Adrenal gland (tissue), 5 donors: ENCODE measurements around the gene RET.

Source experiments
- POLR2A ChIP-seq, 2 donors: fragments of 450-650 bp; IDR thresholded peaks; one replicate each; pipeline ENCODE4 v1.6.1; 2017; ENCODE audit warnings: antibody characterized with exemption in 2 of 2, mild to moderate bottlenecking in 2 of 2, moderate library complexity in 1 of 2
- TF ChIP-seq, protein P1 (sequence below), 6 experiments: fragments of 450-650 bp in 4 of 6; fragments of 200-600 bp in 2 of 6; sonication (generic) in 1 of 6; IDR thresholded peaks; 1 replicate in 5 of 6; 2 replicates in 1 of 6; pipeline versions ENCODE4 v1.5.1 to v1.8.0; 2016 to 2021; ENCODE audit warnings: antibody characterized with exemption in 6 of 6, mild to moderate bottlenecking in 2 of 6, moderate library complexity in 1 of 6
- donor health status: DM: no; HTN: no; CAD: no.

DNA sequence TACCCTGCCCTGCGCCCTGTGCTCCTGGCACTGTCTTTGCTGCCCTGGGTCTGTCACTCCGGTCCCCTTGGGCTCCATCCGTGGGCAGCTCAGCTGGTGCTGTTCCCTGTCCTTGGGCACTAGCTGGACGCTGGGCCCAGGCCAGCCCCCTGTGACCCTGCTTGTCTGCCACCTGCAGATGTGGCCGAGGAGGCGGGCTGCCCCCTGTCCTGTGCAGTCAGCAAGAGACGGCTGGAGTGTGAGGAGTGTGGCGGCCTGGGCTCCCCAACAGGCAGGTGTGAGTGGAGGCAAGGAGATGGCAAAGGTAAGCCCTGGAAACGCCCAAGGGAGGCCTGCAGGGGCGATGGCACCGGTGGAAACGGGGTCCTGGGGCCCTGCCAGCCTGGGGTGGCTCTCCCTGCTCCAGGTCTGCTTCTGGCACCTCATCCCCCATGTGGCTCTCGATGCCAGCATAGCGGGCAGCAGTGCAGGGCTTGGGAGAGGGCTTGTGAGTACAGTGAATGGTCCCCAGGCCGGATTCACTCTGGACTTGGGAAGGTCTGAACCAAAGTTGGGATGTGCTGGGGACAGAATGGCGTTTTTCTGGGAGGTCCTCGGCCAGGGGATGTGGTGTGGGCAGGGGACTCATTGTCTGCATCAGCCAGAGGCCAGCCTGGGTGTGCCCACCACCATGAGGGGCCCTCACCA, 35.2 kb downstream of the RET start:
- no peak for TF ChIP-seq POLR2A (IDR thresholded peaks at IDR 0.05)
- TF ChIP-seq, protein P1, sequence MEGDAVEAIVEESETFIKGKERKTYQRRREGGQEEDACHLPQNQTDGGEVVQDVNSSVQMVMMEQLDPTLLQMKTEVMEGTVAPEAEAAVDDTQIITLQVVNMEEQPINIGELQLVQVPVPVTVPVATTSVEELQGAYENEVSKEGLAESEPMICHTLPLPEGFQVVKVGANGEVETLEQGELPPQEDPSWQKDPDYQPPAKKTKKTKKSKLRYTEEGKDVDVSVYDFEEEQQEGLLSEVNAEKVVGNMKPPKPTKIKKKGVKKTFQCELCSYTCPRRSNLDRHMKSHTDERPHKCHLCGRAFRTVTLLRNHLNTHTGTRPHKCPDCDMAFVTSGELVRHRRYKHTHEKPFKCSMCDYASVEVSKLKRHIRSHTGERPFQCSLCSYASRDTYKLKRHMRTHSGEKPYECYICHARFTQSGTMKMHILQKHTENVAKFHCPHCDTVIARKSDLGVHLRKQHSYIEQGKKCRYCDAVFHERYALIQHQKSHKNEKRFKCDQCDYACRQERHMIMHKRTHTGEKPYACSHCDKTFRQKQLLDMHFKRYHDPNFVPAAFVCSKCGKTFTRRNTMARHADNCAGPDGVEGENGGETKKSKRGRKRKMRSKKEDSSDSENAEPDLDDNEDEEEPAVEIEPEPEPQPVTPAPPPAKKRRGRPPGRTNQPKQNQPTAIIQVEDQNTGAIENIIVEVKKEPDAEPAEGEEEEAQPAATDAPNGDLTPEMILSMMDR (IDR thresholded peaks at IDR 0.05): no peak
